ENCODE data around the gene DHRS1. TPM values are rescaled to one million over a fixed set of nuclear protein-coding genes. Genes with fewer than 3 reads are reported as not detected.

Gene DHRS1
- total RNA-seq, 1 donor from 2014 or later = 28.0 TPM

GRCh38 chr14:24269368-24269767, 30.2 kb downstream of the DHRS1 start:
- H3K36me3 ChIP-seq = peaks cover 40% of the 10 kb centered on the region
- H3K4me3 ChIP-seq = no peak overlapping the region
- intact Hi-C loops (cut with DNase I) = no loop called here
- DNase-seq = no peak
- H3K4me1 ChIP-seq = peaks cover 28% of the 10 kb centered on the region
- no peaks in the 10 kb centered on the region for H3K9me3 ChIP-seq
- no peak for ATAC-seq
- no peaks in the 10 kb centered on the region for H3K27me3 ChIP-seq
- H3K27ac ChIP-seq = no peak overlapping the region
- TF ChIP-seq CTCF (IDR thresholded peaks at IDR 0.05) = no peak

GRCh38 chr14:24268225-24268624, 31.4 kb downstream of the DHRS1 start:
- Histone ChIP-seq H3K36me3 (peaks cover 40% of the 10 kb centered on the region), H3K9me3 (no peaks in the 10 kb centered on the region), H3K4me1 (peaks cover 20% of the 10 kb centered on the region), H3K27me3 (no peaks in the 10 kb centered on the region), H3K27ac (no peak overlapping the region), H3K4me3 (no peak overlapping the region)
- intact Hi-C loops (cut with DNase I) = no loop called here
- DNase-seq = no peak
- no peak for TF ChIP-seq CTCF (IDR thresholded peaks at IDR 0.05)
- no peak for ATAC-seq

- DNase-seq = no peak
- Histone ChIP-seq H3K36me3 (peaks cover 40% of the 10 kb centered on the region), H3K4me3 (no peak overlapping the region), H3K4me1 (peaks cover 13% of the 10 kb centered on the region), H3K9me3 (no peaks in the 10 kb centered on the region), H3K27ac (no peak overlapping the region), H3K27me3 (no peaks in the 10 kb centered on the region)
- no peak for ATAC-seq
- intact Hi-C loops (cut with DNase I) = no loop called here
- TF ChIP-seq CTCF (IDR thresholded peaks at IDR 0.05) = no peak
Measured at GRCh38 chr14:24267516-24267915, 32.1 kb downstream of the DHRS1 start.

- no peak for TF ChIP-seq CTCF (IDR thresholded peaks at IDR 0.05)
- Histone ChIP-seq H3K36me3 (peaks cover 40% of the 10 kb centered on the region), H3K27me3 (no peaks in the 10 kb centered on the region), H3K27ac (no peak overlapping the region), H3K4me3 (no peak overlapping the region), H3K9me3 (no peaks in the 10 kb centered on the region), H3K4me1 (peaks cover 4% of the 10 kb centered on the region)
- intact Hi-C loops (cut with DNase I) = no loop called here
- ATAC-seq (no peak), DNase-seq (no peak)
Measured at GRCh38 chr14:24266344-24267244, 33.0 kb downstream of the DHRS1 start.

GRCh38 chr14:24264298-24264697, 35.3 kb downstream of the DHRS1 start:
- no peak for ATAC-seq
- DNase-seq = no peak
- no peaks in the 10 kb centered on the region for H3K27me3 ChIP-seq
- no peaks in the 10 kb centered on the region for H3K9me3 ChIP-seq
- intact Hi-C loops (cut with DNase I) = no loop called here
- TF ChIP-seq CTCF (IDR thresholded peaks at IDR 0.05) = no peak
- no peaks in the 10 kb centered on the region for H3K4me1 ChIP-seq
- no peak overlapping the region for H3K4me3 ChIP-seq
- H3K36me3 ChIP-seq = peaks cover 35% of the 10 kb centered on the region
- no peak overlapping the region for H3K27ac ChIP-seq
